CD4-positive, alpha-beta T cell treated with Interleukin-4 for 4 hours (primary cell): ENCODE results near the gene RAB20.
"Not testable (repeated sequence)": the region's sequence is repeated elsewhere in the genome, so short reads cannot be mapped to it uniquely, and the experiment has no call there.

Experiments
- DNase-seq: peaks from one replicate; pipeline ENCODE4 v3.0.0-alpha.2; 2020

RAB20 gene

GRCh38 chr13:110506859-110507566 is 54.5 kb downstream of the RAB20 start:
- DNase-seq = no peak

GRCh38 chr13:110506396-110506795 is 55.1 kb downstream of the RAB20 start:
- DNase-seq = no peak

- no peak for DNase-seq
These were observed 55.9 kb downstream of the RAB20 start for GRCh38 chr13:110505594-110505993.

- no peak for DNase-seq
These were observed 57.5 kb downstream of the RAB20 start for GRCh38 chr13:110503979-110504499.

GRCh38 chr13:110503037-110503901 is 58.3 kb downstream of the RAB20 start:
- DNase-seq = no peak

- no peak for DNase-seq
These were observed 60.3 kb downstream of the RAB20 start for GRCh38 chr13:110501188-110501587.

GRCh38 chr13:110500341-110500740 is 61.2 kb downstream of the RAB20 start:
- no peak for DNase-seq

- no peak for DNase-seq
These were observed 61.8 kb downstream of the RAB20 start for GRCh38 chr13:110499621-110500281.

GRCh38 chr13:110498765-110499164 is 62.8 kb downstream of the RAB20 start:
- DNase-seq = no peak

- DNase-seq = no peak
These were observed 63.2 kb downstream of the RAB20 start for GRCh38 chr13:110498327-110498726.

- DNase-seq = not testable (repeated sequence)
These were observed 63.6 kb downstream of the RAB20 start for GRCh38 chr13:110497896-110498295.

- DNase-seq = no peak
These were observed 64.5 kb downstream of the RAB20 start for GRCh38 chr13:110497003-110497402.

- DNase-seq = no peak
These were observed 65.2 kb downstream of the RAB20 start for GRCh38 chr13:110496281-110496680.

GRCh38 chr13:110495881-110496280 is 65.6 kb downstream of the RAB20 start:
- no peak for DNase-seq

- no peak for DNase-seq
These were observed 66.1 kb downstream of the RAB20 start for GRCh38 chr13:110495376-110495775.

GRCh38 chr13:110493613-110494012 is 67.9 kb downstream of the RAB20 start:
- no peak for DNase-seq

- DNase-seq = no peak
These were observed 68.6 kb downstream of the RAB20 start for GRCh38 chr13:110492679-110493593.

- no peak for DNase-seq
These were observed 69.4 kb downstream of the RAB20 start for GRCh38 chr13:110491869-110492678.

- no peak for DNase-seq
These were observed 71.3 kb downstream of the RAB20 start for GRCh38 chr13:110490009-110490770.

- DNase-seq = not testable (repeated sequence)
These were observed 74.6 kb downstream of the RAB20 start for GRCh38 chr13:110486880-110487279.
